Measurements from ENCODE around the gene MYF6.
A peak's percentile ranks its signal among the peaks of the same experiment; 100 is the strongest.

Gene MYF6

GRCh38 chr12:80708259-80708974 lies 983 bp downstream of the MYF6 start:
- H3K27me3 ChIP-seq (ENCODE audit: control insufficient read depth, insufficient read depth, low read length): no peaks in the 10 kb centered on the region
- peak overlapping the region; percentile 79 for H3K4me2 ChIP-seq (ENCODE audit: low read length)
- H3K4me3 ChIP-seq (ENCODE audit: low read length): peak overlapping the region; percentile 72
- peaks cover 78% of the 10 kb centered on the region for H3K4me1 ChIP-seq (ENCODE audit: control insufficient read depth, insufficient read depth, low read length)
- no peaks in the 10 kb centered on the region for H3K36me3 ChIP-seq (ENCODE audit: insufficient read depth, low read length)
- peak overlapping the region; percentile 95 for H3K9ac ChIP-seq (ENCODE audit: low read depth, low read length)
- no peaks in the 10 kb centered on the region for H3K9me3 ChIP-seq (replicated peaks; ENCODE audit: low read length)

- H3K9me3 ChIP-seq (replicated peaks; ENCODE audit: low read length): no peaks in the 10 kb centered on the region
- no peaks in the 10 kb centered on the region for H3K36me3 ChIP-seq (ENCODE audit: insufficient read depth, low read length)
- H3K4me1 ChIP-seq (ENCODE audit: control insufficient read depth, insufficient read depth, low read length): peaks cover 78% of the 10 kb centered on the region
- peak overlapping the region; percentile 72 for H3K4me3 ChIP-seq (ENCODE audit: low read length)
- H3K27me3 ChIP-seq (ENCODE audit: control insufficient read depth, insufficient read depth, low read length): no peaks in the 10 kb centered on the region
- H3K9ac ChIP-seq (ENCODE audit: low read depth, low read length): peak overlapping the region; percentile 95
- peak overlapping the region; percentile 79 for H3K4me2 ChIP-seq (ENCODE audit: low read length)
These were observed 1.5 kb downstream of the MYF6 start for GRCh38 chr12:80708975-80709328.

GRCh38 chr12:80709811-80710726 lies 2.6 kb downstream of the MYF6 start:
- H3K4me3 ChIP-seq (ENCODE audit: low read length): peak overlapping the region; percentile 72
- H3K36me3 ChIP-seq (ENCODE audit: insufficient read depth, low read length): no peaks in the 10 kb centered on the region
- no peaks in the 10 kb centered on the region for H3K9me3 ChIP-seq (replicated peaks; ENCODE audit: low read length)
- H3K4me1 ChIP-seq (ENCODE audit: control insufficient read depth, insufficient read depth, low read length): peaks cover 73% of the 10 kb centered on the region
- H3K27me3 ChIP-seq (ENCODE audit: control insufficient read depth, insufficient read depth, low read length): no peaks in the 10 kb centered on the region
- peak overlapping the region; percentile 79 for H3K4me2 ChIP-seq (ENCODE audit: low read length)
- peak overlapping the region; percentile 95 for H3K9ac ChIP-seq (ENCODE audit: low read depth, low read length)

- peak overlapping the region; percentile 72 for H3K4me3 ChIP-seq (ENCODE audit: low read length)
- peak overlapping the region; percentile 79 for H3K4me2 ChIP-seq (ENCODE audit: low read length)
- peaks cover 71% of the 10 kb centered on the region for H3K4me1 ChIP-seq (ENCODE audit: control insufficient read depth, insufficient read depth, low read length)
- no peaks in the 10 kb centered on the region for H3K9me3 ChIP-seq (replicated peaks; ENCODE audit: low read length)
- no peaks in the 10 kb centered on the region for H3K36me3 ChIP-seq (ENCODE audit: insufficient read depth, low read length)
- no peaks in the 10 kb centered on the region for H3K27me3 ChIP-seq (ENCODE audit: control insufficient read depth, insufficient read depth, low read length)
- peak overlapping the region; percentile 95 for H3K9ac ChIP-seq (ENCODE audit: low read depth, low read length)
These were observed 3.5 kb downstream of the MYF6 start for GRCh38 chr12:80710727-80711449.

- Histone ChIP-seq H3K36me3 (ENCODE audit: insufficient read depth, low read length) (no peaks in the 10 kb centered on the region), H3K4me2 (ENCODE audit: low read length) (peak overlapping the region; percentile 79), H3K27me3 (ENCODE audit: control insufficient read depth, insufficient read depth, low read length) (no peaks in the 10 kb centered on the region), H3K9ac (ENCODE audit: low read depth, low read length) (peak overlapping the region; percentile 95), H3K4me3 (ENCODE audit: low read length) (no peak overlapping the region), H3K9me3 (replicated peaks; ENCODE audit: low read length) (no peaks in the 10 kb centered on the region), H3K4me1 (ENCODE audit: control insufficient read depth, insufficient read depth, low read length) (peaks cover 65% of the 10 kb centered on the region)
These were observed 4.4 kb downstream of the MYF6 start for GRCh38 chr12:80711866-80712265.

- Histone ChIP-seq H3K4me3 (ENCODE audit: low read length) (no peak overlapping the region), H3K4me1 (ENCODE audit: control insufficient read depth, insufficient read depth, low read length) (peaks cover 55% of the 10 kb centered on the region), H3K4me2 (ENCODE audit: low read length) (peak overlapping the region; percentile 48), H3K36me3 (ENCODE audit: insufficient read depth, low read length) (peaks cover 2% of the 10 kb centered on the region), H3K27me3 (ENCODE audit: control insufficient read depth, insufficient read depth, low read length) (no peaks in the 10 kb centered on the region), H3K9ac (ENCODE audit: low read depth, low read length) (peak overlapping the region; percentile 95), H3K9me3 (replicated peaks; ENCODE audit: low read length) (no peaks in the 10 kb centered on the region)
These were observed 5.4 kb downstream of the MYF6 start for GRCh38 chr12:80712866-80713265.

GRCh38 chr12:80713419-80713818 lies 6.0 kb downstream of the MYF6 start:
- Histone ChIP-seq H3K4me2 (ENCODE audit: low read length) (peak overlapping the region; percentile 93), H3K27me3 (ENCODE audit: control insufficient read depth, insufficient read depth, low read length) (no peaks in the 10 kb centered on the region), H3K9ac (ENCODE audit: low read depth, low read length) (peak overlapping the region; percentile 95), H3K4me1 (ENCODE audit: control insufficient read depth, insufficient read depth, low read length) (peaks cover 50% of the 10 kb centered on the region), H3K9me3 (replicated peaks; ENCODE audit: low read length) (no peaks in the 10 kb centered on the region), H3K36me3 (ENCODE audit: insufficient read depth, low read length) (peaks cover 5% of the 10 kb centered on the region), H3K4me3 (ENCODE audit: low read length) (peak overlapping the region; percentile 73)

- Histone ChIP-seq H3K4me3 (ENCODE audit: low read length) (peak overlapping the region; percentile 73), H3K27me3 (ENCODE audit: control insufficient read depth, insufficient read depth, low read length) (no peaks in the 10 kb centered on the region), H3K9ac (ENCODE audit: low read depth, low read length) (peak overlapping the region; percentile 95), H3K36me3 (ENCODE audit: insufficient read depth, low read length) (peaks cover 9% of the 10 kb centered on the region), H3K9me3 (replicated peaks; ENCODE audit: low read length) (no peaks in the 10 kb centered on the region), H3K4me1 (ENCODE audit: control insufficient read depth, insufficient read depth, low read length) (peaks cover 43% of the 10 kb centered on the region), H3K4me2 (ENCODE audit: low read length) (peak overlapping the region; percentile 93)
These were observed 6.6 kb downstream of the MYF6 start for GRCh38 chr12:80714055-80714454.

- H3K36me3 ChIP-seq (ENCODE audit: insufficient read depth, low read length): peaks cover 9% of the 10 kb centered on the region
- no peaks in the 10 kb centered on the region for H3K27me3 ChIP-seq (ENCODE audit: control insufficient read depth, insufficient read depth, low read length)
- H3K4me1 ChIP-seq (ENCODE audit: control insufficient read depth, insufficient read depth, low read length): peaks cover 36% of the 10 kb centered on the region
- peak overlapping the region; percentile 95 for H3K9ac ChIP-seq (ENCODE audit: low read depth, low read length)
- H3K4me3 ChIP-seq (ENCODE audit: low read length): peak overlapping the region; percentile 73
- H3K9me3 ChIP-seq (replicated peaks; ENCODE audit: low read length): no peaks in the 10 kb centered on the region
- H3K4me2 ChIP-seq (ENCODE audit: low read length): peak overlapping the region; percentile 93
These were observed 7.4 kb downstream of the MYF6 start for GRCh38 chr12:80714846-80715245.

- Histone ChIP-seq H3K9me3 (replicated peaks; ENCODE audit: low read length) (no peaks in the 10 kb centered on the region), H3K4me1 (ENCODE audit: control insufficient read depth, insufficient read depth, low read length) (peaks cover 28% of the 10 kb centered on the region), H3K9ac (ENCODE audit: low read depth, low read length) (peak overlapping the region; percentile 95), H3K36me3 (ENCODE audit: insufficient read depth, low read length) (peaks cover 9% of the 10 kb centered on the region), H3K4me3 (ENCODE audit: low read length) (peak overlapping the region; percentile 73), H3K27me3 (ENCODE audit: control insufficient read depth, insufficient read depth, low read length) (no peaks in the 10 kb centered on the region), H3K4me2 (ENCODE audit: low read length) (peak overlapping the region; percentile 93)
These were observed 8.3 kb downstream of the MYF6 start for GRCh38 chr12:80715713-80716249.
